Memory B cell (primary cell): ENCODE results near the gene IGF2R.

Source experiments
- ATAC-seq: fragments of 150-1000 bp; cut with Tn5 transposase; 2 replicates; pipeline ENCODE4 v1.10.0; 2021; ENCODE audit warnings: low read depth, mild to moderate bottlenecking, moderate library complexity
- DNase-seq, 2 donors: peaks; one replicate each; pipeline ENCODE4 v3.0.0; 2022; ENCODE audit warnings: low spot score in 2 of 2
- H3K27ac Mint-ChIP-seq: one replicate; pipeline ENCODE4 v1.8.0; 2022; ENCODE audit warnings: mild to moderate bottlenecking, moderate library complexity, mixed read lengths
- H3K27me3 Mint-ChIP-seq: one replicate; pipeline ENCODE4 v1.8.0; 2022; ENCODE audit warnings: mixed read lengths
- H3K36me3 Mint-ChIP-seq: one replicate; pipeline ENCODE4 v1.8.0; 2022; ENCODE audit warnings: mild to moderate bottlenecking, mixed read lengths
- H3K4me1 Mint-ChIP-seq: one replicate; pipeline ENCODE4 v1.8.0; 2022; ENCODE audit warnings: mixed read lengths
- H3K4me3 Mint-ChIP-seq: one replicate; pipeline ENCODE4 v1.8.0; 2022; ENCODE audit warnings: mild to moderate bottlenecking, moderate library complexity, mixed read lengths
- H3K9me3 Mint-ChIP-seq: one replicate; pipeline ENCODE4 v1.8.0; 2022; ENCODE audit warnings: mixed read lengths

Gene IGF2R

GRCh38 chr6:159943101-159943632 is 25.7 kb upstream of the IGF2R start:
- Mint-ChIP-seq H3K27me3 (peaks cover 5% of the 10 kb centered on the region), H3K4me3 (no peak overlapping the region), H3K36me3 (peaks cover 10% of the 10 kb centered on the region), H3K9me3 (peaks cover 9% of the 10 kb centered on the region), H3K27ac (no peak overlapping the region), H3K4me1 (no peaks in the 10 kb centered on the region)
- no peak for ATAC-seq
- DNase-seq: no peak

GRCh38 chr6:159943968-159944598 is 24.8 kb upstream of the IGF2R start:
- DNase-seq: no peak
- no peak overlapping the region for H3K4me3 Mint-ChIP-seq
- H3K9me3 Mint-ChIP-seq: peaks cover 8% of the 10 kb centered on the region
- peaks cover 10% of the 10 kb centered on the region for H3K36me3 Mint-ChIP-seq
- no peak for ATAC-seq
- H3K27ac Mint-ChIP-seq: no peak overlapping the region
- no peaks in the 10 kb centered on the region for H3K4me1 Mint-ChIP-seq
- peaks cover 5% of the 10 kb centered on the region for H3K27me3 Mint-ChIP-seq

DNA sequence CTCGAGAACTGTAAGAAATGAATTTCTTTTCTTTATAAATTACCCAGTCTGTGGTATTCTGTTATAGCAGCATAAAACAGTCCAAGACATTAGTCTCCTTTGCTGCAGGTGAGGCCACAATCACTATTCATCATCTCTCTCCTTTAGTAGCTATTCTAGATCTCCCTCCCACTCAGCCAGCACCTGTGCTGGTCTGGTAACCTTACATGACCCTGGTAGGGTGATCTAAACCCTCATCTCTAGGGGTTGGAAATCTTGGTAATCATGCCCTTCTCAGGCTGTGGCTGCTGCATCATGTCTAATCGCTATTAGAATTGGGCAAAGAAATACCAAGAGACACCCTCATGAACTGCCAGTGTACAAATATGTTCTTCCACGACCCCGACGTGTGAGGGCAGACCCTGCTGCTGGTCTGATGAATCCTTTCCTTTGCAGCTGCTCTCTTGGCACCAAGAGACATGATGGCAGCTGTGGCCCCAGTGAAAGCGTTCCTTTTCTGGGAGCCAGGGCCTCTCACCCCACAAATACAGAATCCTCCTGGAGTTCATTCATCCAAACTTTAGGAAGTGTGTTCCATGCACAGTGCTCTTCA is 23.0 kb upstream of the IGF2R start:
- Mint-ChIP-seq H3K36me3 (peaks cover 10% of the 10 kb centered on the region), H3K4me1 (no peaks in the 10 kb centered on the region)

DNA sequence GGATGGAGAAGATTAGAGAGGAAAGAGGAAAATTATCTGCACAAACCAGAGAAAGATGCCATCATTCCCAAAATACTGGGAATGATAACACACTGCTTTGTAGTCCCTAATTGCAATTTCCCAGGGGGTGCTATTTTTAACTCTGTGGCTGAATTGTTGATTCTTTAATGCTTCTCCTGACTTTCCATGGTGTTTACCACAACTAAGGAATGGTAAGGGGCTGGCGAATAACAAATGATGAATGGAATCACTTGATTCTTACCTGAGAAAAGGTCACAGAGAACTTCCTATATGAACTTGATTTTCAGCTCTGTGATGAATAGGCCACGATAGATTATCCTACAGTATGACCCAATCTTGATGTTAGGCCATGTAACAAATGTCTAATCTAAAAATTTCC is 22.0 kb upstream of the IGF2R start:
- Mint-ChIP-seq H3K27me3 (peaks cover 5% of the 10 kb centered on the region), H3K9me3 (peaks cover 8% of the 10 kb centered on the region), H3K27ac (no peak overlapping the region), H3K4me3 (no peak overlapping the region), H3K4me1 (no peaks in the 10 kb centered on the region), H3K36me3 (peaks cover 10% of the 10 kb centered on the region)
- DNase-seq (no peak), ATAC-seq (no peak)

More for the DNA sequence above, 23.0 kb upstream of the IGF2R start:
- H3K27ac Mint-ChIP-seq: no peak overlapping the region
- DNase-seq (no peak), ATAC-seq (no peak)
- peaks cover 5% of the 10 kb centered on the region for H3K27me3 Mint-ChIP-seq
- peaks cover 8% of the 10 kb centered on the region for H3K9me3 Mint-ChIP-seq
- H3K4me3 Mint-ChIP-seq: no peak overlapping the region

DNA sequence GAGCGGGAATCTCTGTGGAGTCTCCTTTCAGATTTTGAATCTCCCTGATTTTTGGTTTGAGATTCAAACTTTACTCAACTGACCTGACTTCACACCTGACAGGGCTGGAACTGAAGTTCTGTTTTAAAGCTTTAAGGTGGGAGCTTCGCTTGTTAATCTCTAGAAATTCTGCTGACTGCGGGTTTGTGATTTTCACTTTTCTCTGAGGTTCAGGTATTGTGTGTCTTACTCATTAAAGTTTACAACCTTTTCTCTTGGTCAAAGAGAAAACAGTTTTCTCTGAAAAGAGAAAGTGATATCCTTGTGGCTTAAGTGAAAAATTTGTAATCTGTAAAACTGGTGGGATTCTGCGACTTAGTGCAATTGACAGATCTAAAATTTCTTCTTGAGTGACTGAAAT is 20.7 kb upstream of the IGF2R start:
- no peak overlapping the region for H3K4me3 Mint-ChIP-seq
- peaks cover 4% of the 10 kb centered on the region for H3K36me3 Mint-ChIP-seq
- DNase-seq (no peak), ATAC-seq (no peak)
- no peaks in the 10 kb centered on the region for H3K4me1 Mint-ChIP-seq
- peaks cover 8% of the 10 kb centered on the region for H3K9me3 Mint-ChIP-seq
- peaks cover 7% of the 10 kb centered on the region for H3K27me3 Mint-ChIP-seq
- no peak overlapping the region for H3K27ac Mint-ChIP-seq

DNA sequence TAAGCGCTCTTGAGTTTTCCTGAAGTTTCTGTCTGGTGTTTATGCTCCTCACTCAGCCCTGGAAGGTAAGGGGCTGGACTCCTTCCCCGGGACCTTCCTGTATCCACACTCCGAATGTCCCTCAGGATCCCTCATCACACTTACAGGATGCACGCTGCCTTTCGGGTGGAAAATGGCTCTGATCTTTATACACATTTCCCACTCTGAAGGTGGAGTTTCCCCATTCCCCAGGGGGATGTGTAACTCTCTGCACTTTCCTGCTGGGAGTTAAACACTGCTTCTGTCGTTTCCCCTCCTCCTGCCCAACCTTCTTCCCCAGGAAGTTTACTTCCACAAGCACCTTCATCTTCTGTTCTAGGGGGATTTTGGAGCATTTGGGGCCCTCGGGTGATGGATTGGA is 17.1 kb upstream of the IGF2R start:
- Mint-ChIP-seq H3K9me3 (no peaks in the 10 kb centered on the region), H3K27me3 (peaks cover 9% of the 10 kb centered on the region), H3K27ac (no peak overlapping the region), H3K4me1 (no peaks in the 10 kb centered on the region), H3K4me3 (no peak overlapping the region), H3K36me3 (no peaks in the 10 kb centered on the region)
- no peak for DNase-seq
- no peak for ATAC-seq

DNA sequence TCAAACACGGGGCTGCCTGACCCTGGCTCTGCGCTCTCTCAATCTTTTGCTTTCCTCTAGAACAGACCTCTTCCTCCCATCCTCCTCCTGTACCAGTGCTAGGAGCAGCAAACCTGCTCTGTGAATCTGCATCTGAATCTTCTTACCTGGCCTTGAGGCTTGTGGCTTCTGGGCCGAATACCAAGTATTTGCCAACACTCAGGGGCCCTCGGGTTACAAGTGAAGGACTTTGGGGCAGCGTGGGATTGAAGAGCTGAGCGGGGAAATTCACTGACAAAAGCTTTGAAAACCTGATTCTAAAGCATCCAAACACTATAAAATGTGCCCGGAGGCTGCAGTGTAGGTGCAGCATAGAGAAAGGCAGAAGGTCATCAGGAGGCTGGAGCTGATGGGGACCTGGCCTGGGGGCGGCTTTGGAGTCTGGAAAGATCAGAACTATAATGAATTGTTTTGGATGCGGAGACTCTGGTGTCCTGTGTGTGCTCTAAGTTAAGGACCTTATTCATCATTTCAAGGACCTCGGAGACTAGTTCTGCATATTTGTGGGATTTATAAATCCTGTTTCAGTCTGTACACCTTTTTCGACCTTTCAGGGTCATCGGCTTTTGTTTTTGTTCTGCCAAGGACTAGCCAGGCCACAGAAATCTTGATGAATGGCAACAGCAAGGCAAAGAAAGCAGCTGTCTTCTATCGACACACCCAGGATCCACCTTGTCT is 16.4 kb upstream of the IGF2R start:
- Mint-ChIP-seq H3K9me3 (no peaks in the 10 kb centered on the region), H3K27ac (no peak overlapping the region), H3K4me3 (no peak overlapping the region), H3K36me3 (no peaks in the 10 kb centered on the region), H3K4me1 (no peaks in the 10 kb centered on the region), H3K27me3 (peaks cover 9% of the 10 kb centered on the region)
- ATAC-seq (no peak), DNase-seq (no peak)

DNA sequence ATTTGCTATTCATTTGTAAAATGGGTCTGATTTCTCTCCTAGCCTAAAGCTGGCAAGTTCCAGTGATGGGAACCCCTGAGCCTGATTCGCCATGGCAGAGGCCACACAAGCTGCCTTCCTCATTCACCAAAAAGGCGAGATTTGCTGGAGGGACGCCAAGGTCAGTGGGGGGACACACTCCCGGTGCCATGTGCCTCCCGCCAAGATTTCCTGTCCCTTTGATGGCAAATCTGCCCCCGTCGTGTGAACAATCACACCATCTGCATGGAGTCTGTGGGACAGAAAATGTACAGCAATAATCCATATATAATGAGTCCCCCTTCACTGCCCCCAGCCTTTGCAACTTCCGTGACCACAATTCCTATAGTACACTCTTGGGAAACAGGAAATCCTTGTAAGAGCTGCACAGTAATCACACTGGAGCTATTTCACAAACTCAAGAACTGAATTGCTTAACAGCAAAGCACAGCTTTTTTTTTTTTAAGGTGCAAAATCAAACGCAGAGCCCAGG is 15.7 kb upstream of the IGF2R start:
- Mint-ChIP-seq H3K4me3 (no peak overlapping the region), H3K36me3 (no peaks in the 10 kb centered on the region), H3K4me1 (no peaks in the 10 kb centered on the region), H3K9me3 (no peaks in the 10 kb centered on the region), H3K27ac (no peak overlapping the region), H3K27me3 (peaks cover 9% of the 10 kb centered on the region)
- DNase-seq (no peak), ATAC-seq (no peak)

DNA sequence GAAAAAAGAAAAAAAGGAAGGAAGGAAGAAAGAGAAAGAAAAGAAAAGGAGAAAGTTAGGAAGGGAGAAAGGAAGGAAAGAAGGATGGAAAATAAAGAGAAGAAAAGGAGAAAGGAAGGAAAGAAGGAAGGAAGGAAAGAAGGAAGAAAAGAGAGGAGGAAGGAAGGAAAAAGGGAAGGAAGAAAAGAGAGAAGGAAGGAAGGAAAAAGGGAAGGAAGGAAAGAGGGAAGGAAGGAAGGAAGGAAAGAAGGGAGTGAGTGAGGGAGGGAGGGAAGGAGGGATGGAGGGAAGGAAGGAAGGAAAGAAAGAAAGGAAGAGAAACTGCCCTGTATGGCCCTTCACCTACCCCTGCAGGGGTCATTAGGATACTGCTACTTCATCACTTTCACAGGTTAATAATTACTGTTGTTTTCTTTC is 12.9 kb upstream of the IGF2R start:
- no peaks in the 10 kb centered on the region for H3K36me3 Mint-ChIP-seq
- ATAC-seq (no peak), DNase-seq (no peak)
- peaks cover 9% of the 10 kb centered on the region for H3K27me3 Mint-ChIP-seq
- H3K4me3 Mint-ChIP-seq: no peak overlapping the region
- peaks cover 1% of the 10 kb centered on the region for H3K9me3 Mint-ChIP-seq
- H3K27ac Mint-ChIP-seq: no peak overlapping the region
- H3K4me1 Mint-ChIP-seq: peaks cover 8% of the 10 kb centered on the region

DNA sequence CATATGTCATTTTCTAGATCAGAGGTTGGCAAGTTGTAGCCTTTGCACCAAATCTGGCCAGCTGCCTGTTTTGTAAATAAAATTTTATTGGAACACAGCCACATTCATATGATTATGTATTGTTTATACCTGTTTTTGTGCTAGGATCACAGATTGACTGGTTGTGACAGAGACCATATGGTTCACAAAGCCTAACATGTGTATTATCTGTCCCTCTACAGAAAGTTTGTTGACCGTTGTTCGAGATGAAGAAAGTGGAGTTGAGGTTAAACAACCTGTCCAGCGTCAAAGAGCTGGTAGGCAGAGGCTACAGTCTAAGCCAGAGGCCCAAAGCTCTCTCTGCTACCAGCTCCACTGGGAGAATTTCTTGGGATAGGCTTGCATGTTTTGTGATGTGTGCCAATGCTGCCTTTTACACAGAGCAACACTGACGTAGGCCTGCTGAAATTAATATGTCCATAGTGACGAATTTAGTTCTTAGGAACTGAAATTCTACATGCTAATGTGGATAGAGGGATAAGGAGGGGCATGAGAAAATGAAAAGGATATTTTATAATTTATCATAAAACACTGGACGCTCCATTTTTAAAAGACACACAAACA is 11.7 kb upstream of the IGF2R start:
- peaks cover 10% of the 10 kb centered on the region for H3K4me1 Mint-ChIP-seq
- peaks cover 7% of the 10 kb centered on the region for H3K27me3 Mint-ChIP-seq
- peaks cover 3% of the 10 kb centered on the region for H3K9me3 Mint-ChIP-seq
- DNase-seq (no peak), ATAC-seq (no peak)
- H3K4me3 Mint-ChIP-seq: no peak overlapping the region
- no peak overlapping the region for H3K27ac Mint-ChIP-seq
- H3K36me3 Mint-ChIP-seq: peaks cover under 1% of the 10 kb centered on the region

DNA sequence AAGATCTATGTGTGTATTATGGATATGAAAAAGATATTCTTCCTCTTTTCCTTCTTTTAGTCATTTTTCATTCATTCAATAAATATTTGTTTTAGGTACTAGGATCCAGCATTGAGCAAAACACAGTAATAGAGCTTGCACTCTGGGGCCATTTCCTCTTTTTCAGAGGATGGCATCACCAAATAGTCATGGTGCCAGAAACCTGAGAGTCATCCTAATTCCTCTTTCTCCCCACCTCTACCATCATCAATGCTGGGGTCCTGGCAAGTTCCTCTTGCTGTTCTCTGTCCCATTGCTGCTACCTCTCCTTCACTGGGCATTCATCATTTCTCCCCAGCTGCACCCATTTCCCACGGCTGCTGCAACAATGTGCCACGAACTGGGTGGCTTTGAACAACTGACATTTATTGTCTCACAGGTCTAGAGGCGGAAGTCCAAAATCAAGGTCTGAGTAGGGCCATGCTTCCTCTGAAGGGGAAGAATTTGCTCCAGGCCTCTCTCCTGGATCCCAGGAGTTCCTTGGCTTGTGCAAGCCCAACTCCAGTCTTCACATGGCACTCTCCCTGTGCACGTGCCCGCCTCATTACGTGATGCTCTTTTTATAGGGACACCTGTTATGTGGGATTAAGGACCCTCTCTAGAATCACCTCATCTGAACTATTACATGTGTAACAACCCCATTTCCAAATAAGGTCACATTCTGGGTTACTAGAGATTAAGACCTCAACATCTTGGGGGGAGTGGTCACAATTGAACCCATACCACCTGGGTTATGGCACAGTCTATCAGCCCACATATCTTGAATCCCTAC is 9.5 kb upstream of the IGF2R start:
- ATAC-seq (peak; percentile 99), DNase-seq (peak in 1 of 2 donors; percentile 31)
- H3K4me1 Mint-ChIP-seq: peaks cover 11% of the 10 kb centered on the region
- H3K9me3 Mint-ChIP-seq: peaks cover 3% of the 10 kb centered on the region
- H3K27ac Mint-ChIP-seq: no peak overlapping the region
- H3K4me3 Mint-ChIP-seq: no peak overlapping the region
- H3K27me3 Mint-ChIP-seq: peaks cover 3% of the 10 kb centered on the region
- peaks cover 2% of the 10 kb centered on the region for H3K36me3 Mint-ChIP-seq

GRCh38 chr6:159959976-159960384 is 8.9 kb upstream of the IGF2R start:
- peaks cover 2% of the 10 kb centered on the region for H3K36me3 Mint-ChIP-seq
- no peak for ATAC-seq
- peaks cover 3% of the 10 kb centered on the region for H3K9me3 Mint-ChIP-seq
- H3K4me1 Mint-ChIP-seq: peaks cover 11% of the 10 kb centered on the region
- no peak overlapping the region for H3K27ac Mint-ChIP-seq
- H3K27me3 Mint-ChIP-seq: peaks cover 3% of the 10 kb centered on the region
- H3K4me3 Mint-ChIP-seq: no peak overlapping the region
- no peak for DNase-seq

DNA sequence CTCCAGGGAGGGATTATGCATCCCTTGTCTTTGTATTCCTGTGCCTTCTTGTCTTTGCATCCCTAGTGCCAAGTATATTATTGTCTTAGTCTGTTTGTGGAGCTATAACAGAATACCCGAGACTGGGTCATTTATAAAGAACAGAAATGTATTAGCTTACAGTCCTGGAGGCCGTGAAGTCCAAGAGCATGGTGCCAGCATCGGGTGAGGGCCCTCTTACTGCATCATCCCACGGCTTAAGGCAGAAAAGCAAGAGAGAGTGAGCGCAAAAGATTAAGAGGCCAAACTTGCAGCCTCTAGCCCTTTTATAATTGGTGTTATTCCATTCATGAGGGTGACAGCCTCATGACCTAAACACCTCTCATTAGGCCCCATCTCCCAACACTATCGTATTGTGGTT is 8.4 kb upstream of the IGF2R start:
- ATAC-seq: no peak
- Mint-ChIP-seq H3K27me3 (peaks cover 3% of the 10 kb centered on the region), H3K4me3 (no peak overlapping the region), H3K36me3 (peaks cover 2% of the 10 kb centered on the region), H3K27ac (no peak overlapping the region), H3K4me1 (peaks cover 11% of the 10 kb centered on the region), H3K9me3 (peaks cover 3% of the 10 kb centered on the region)
- no peak for DNase-seq
